ENCODE data around the gene ZDHHC11.
"Not testable (repeated sequence)": the region's sequence is repeated elsewhere in the genome, so short reads cannot be mapped to it uniquely, and the experiment has no call there.

ZDHHC11 gene

GRCh38 chr5:815449-815848 lies 35.3 kb downstream of the ZDHHC11 start:
- DNase-seq: no peak

GRCh38 chr5:813575-813974 lies 37.2 kb downstream of the ZDHHC11 start:
- DNase-seq: not testable (repeated sequence)

GRCh38 chr5:811384-811783 lies 39.4 kb downstream of the ZDHHC11 start:
- not testable (repeated sequence) for DNase-seq

- DNase-seq: not testable (repeated sequence)
Observed at GRCh38 chr5:807719-808514, 42.9 kb downstream of the ZDHHC11 start.

- peak in 1 of 56 donors; percentile 11 for DNase-seq
Observed at GRCh38 chr5:801472-801871, 49.3 kb downstream of the ZDHHC11 start.

GRCh38 chr5:801055-801454 lies 49.7 kb downstream of the ZDHHC11 start:
- DNase-seq: not testable (repeated sequence)

GRCh38 chr5:798505-799138 lies 52.2 kb downstream of the ZDHHC11 start:
- DNase-seq: not testable (repeated sequence)

- not testable (repeated sequence) for DNase-seq
Observed at GRCh38 chr5:797986-798385, 52.8 kb downstream of the ZDHHC11 start.

- DNase-seq: not testable (repeated sequence)
Observed at GRCh38 chr5:795873-796272, 54.9 kb downstream of the ZDHHC11 start.

- DNase-seq: not testable (repeated sequence)
Observed at GRCh38 chr5:794948-795347, 55.8 kb downstream of the ZDHHC11 start.

- DNase-seq: not testable (repeated sequence)
Observed at GRCh38 chr5:788703-789102, 62.1 kb downstream of the ZDHHC11 start.

GRCh38 chr5:787857-788233 lies 62.9 kb downstream of the ZDHHC11 start:
- DNase-seq: not testable (repeated sequence)

- DNase-seq: not testable (repeated sequence)
Observed at GRCh38 chr5:787224-787856, 63.4 kb downstream of the ZDHHC11 start.

- not testable (repeated sequence) for DNase-seq
Observed at GRCh38 chr5:785181-785705, 65.5 kb downstream of the ZDHHC11 start.

GRCh38 chr5:784428-785177 lies 66.2 kb downstream of the ZDHHC11 start, which contains the start of gene ZDHHC11B:
Gene ZDHHC11B, minus strand, starts transcription at chr5:784729. Its CDS starts 17,810 bp downstream, at chr5:766919.
- DNase-seq: peak in 55 of 56 donors; percentile 18 to 98 (median 82)

- peak in 9 of 56 donors; percentile 38 to 65 (median 54) for DNase-seq
Observed at GRCh38 chr5:783881-784427, 66.8 kb downstream of the ZDHHC11 start.

- not testable (repeated sequence) for DNase-seq
Observed at GRCh38 chr5:783049-783802, 67.6 kb downstream of the ZDHHC11 start.

GRCh38 chr5:782356-782755 lies 68.4 kb downstream of the ZDHHC11 start:
- not testable (repeated sequence) for DNase-seq

GRCh38 chr5:780571-780970 lies 70.2 kb downstream of the ZDHHC11 start:
- DNase-seq: not testable (repeated sequence)

GRCh38 chr5:778967-779366 lies 71.8 kb downstream of the ZDHHC11 start:
- DNase-seq: not testable (repeated sequence)
